Measurements from ENCODE around the gene IDH1.

GRCh38 chr2:208253600-208254117, 1.2 kb downstream of the IDH1 start:
- TF ChIP-seq CTCF (IDR thresholded peaks at IDR 0.05 in 2 of 3, conservative IDR thresholded peaks at IDR 0.05 in 1 of 3; ENCODE audit: control insufficient read depth in 2 of 3, extremely low read depth in 1 of 3, insufficient read depth in 1 of 3, low read depth in 3 of 3, low read length in 3 of 3) (no peak), FOS (IDR thresholded peaks at IDR 0.05; ENCODE audit: borderline replicate concordance, extremely low read depth, insufficient read length) (no peak), CREB1 (IDR thresholded peaks at IDR 0.05; ENCODE audit: low read depth) (no peak; the same call in 1 of the 2 replicates), REST (IDR thresholded peaks at IDR 0.05; ENCODE audit: low read depth, low read length) (no peak), POLR2AphosphoS5 (IDR thresholded peaks at IDR 0.05; ENCODE audit: low read length) (no peak), EP300 (IDR thresholded peaks at IDR 0.05; ENCODE audit: borderline replicate concordance in 1 of 2, control insufficient read depth in 1 of 2, low read depth in 2 of 2, low read length in 2 of 2) (no peak), MYB (IDR thresholded peaks at IDR 0.05; ENCODE audit: borderline replicate concordance, low read depth, low read length) (no peak), E4F1 (IDR thresholded peaks at IDR 0.05; ENCODE audit: borderline replicate concordance, partially characterized antibody) (no peak), USF2 (IDR thresholded peaks at IDR 0.05; ENCODE audit: borderline replicate concordance, low read depth, low read length) (no peak), USF1 (IDR thresholded peaks at IDR 0.05; ENCODE audit: borderline replicate concordance, extremely low read length, insufficient read depth, low read depth, low read length) (no peak), HDAC6 (IDR thresholded peaks at IDR 0.05; ENCODE audit: unreplicated experiment) (no peak)
